Loucy (cell line): ENCODE measurements around the gene ZNRF1.
"Not testable (repeated sequence)": the region's sequence is repeated elsewhere in the genome, so short reads cannot be mapped to it uniquely, and the experiment has no call there.

ENCODE experiments used
- H2AFZ ChIP-seq: fragments of 200-600 bp; sonication (generic); 2 replicates; pipeline ENCODE4 v1.6.0; 2016; ENCODE audit warnings: antibody characterized with exemption, mild to moderate bottlenecking, low read length, moderate library complexity
- H3F3A ChIP-seq: fragments of 200-600 bp; 2 replicates; pipeline ENCODE4 v1.6.0; 2016; ENCODE audit warnings: antibody characterized with exemption, low read depth, mild to moderate bottlenecking
- H3K27me3 ChIP-seq: fragments of 200-600 bp; sonication (generic); 2 replicates; pipeline ENCODE4 v1.6.1; 2014; ENCODE audit warnings: low read length, mild to moderate bottlenecking; ENCODE audit not compliant: insufficient read depth, poor library complexity, severe bottlenecking
- H3K36me3 ChIP-seq: fragments of 200-600 bp; sonication (generic); 2 replicates; pipeline ENCODE4 v1.6.1; 2016; ENCODE audit warnings: low read length; ENCODE audit not compliant: insufficient read depth
- H3K4me1 ChIP-seq: fragments of 200-600 bp; sonication (generic); 2 replicates; pipeline ENCODE4 v1.5.1; 2014; ENCODE audit warnings: low read length, mild to moderate bottlenecking; ENCODE audit not compliant: insufficient read depth, poor library complexity, severe bottlenecking
- H3K4me2 ChIP-seq: fragments of 200-600 bp; sonication (generic); 2 replicates; pipeline ENCODE4 v1.6.0; 2014; ENCODE audit warnings: antibody characterized with exemption, low read length, low read depth, mild to moderate bottlenecking; ENCODE audit not compliant: poor library complexity, severe bottlenecking
- H3K4me3 ChIP-seq: fragments of 200-600 bp; sonication (generic); 2 replicates; pipeline ENCODE4 v1.5.1; 2014; ENCODE audit warnings: low read length, mild to moderate bottlenecking, mixed read lengths; ENCODE audit not compliant: poor library complexity, severe bottlenecking
- H3K79me2 ChIP-seq: fragments of 200-600 bp; sonication (generic); 2 replicates; pipeline ENCODE4 v1.6.1; 2014; ENCODE audit warnings: low read length; ENCODE audit not compliant: insufficient read depth
- H3K9ac ChIP-seq: fragments of 200-600 bp; sonication (generic); 2 replicates; pipeline ENCODE4 v1.6.0; 2014; ENCODE audit warnings: mild to moderate bottlenecking, low read depth, low read length, moderate library complexity; ENCODE audit not compliant: poor library complexity, severe bottlenecking
- H3K9me2 ChIP-seq: fragments of 200-600 bp; sonication (generic); replicated peaks from 2 replicates; pipeline ENCODE4 v1.6.1; 2016; ENCODE audit warnings: low read depth, low read length, mixed read lengths
- H3K9me3 ChIP-seq: fragments of 200-600 bp; sonication (generic); 2 replicates; pipeline ENCODE4 v1.6.1; 2014; ENCODE audit warnings: mild to moderate bottlenecking, antibody characterized with exemption, low read length, low read depth; ENCODE audit not compliant: insufficient read depth
- H4K20me1 ChIP-seq: fragments of 200-600 bp; sonication (generic); 2 replicates; pipeline ENCODE4 v1.6.0; 2014; ENCODE audit warnings: antibody characterized with exemption, low read length, mild to moderate bottlenecking; ENCODE audit not compliant: insufficient read depth, poor library complexity, severe bottlenecking
- EZH2phosphoT487 ChIP-seq: fragments of 200-600 bp; IDR thresholded peaks from 2 replicates; pipeline ENCODE4 v1.6.1; 2018; ENCODE audit warnings: antibody characterized with exemption, mild to moderate bottlenecking, moderate library complexity, borderline replicate concordance
- TF ChIP-seq, protein P1 (sequence below): fragments of 200-600 bp; sonication (generic); conservative IDR thresholded peaks from 2 replicates; pipeline ENCODE4 v1.5.1; 2014; ENCODE audit warnings: mild to moderate bottlenecking, antibody characterized with exemption, low read length

ZNRF1 gene

DNA sequence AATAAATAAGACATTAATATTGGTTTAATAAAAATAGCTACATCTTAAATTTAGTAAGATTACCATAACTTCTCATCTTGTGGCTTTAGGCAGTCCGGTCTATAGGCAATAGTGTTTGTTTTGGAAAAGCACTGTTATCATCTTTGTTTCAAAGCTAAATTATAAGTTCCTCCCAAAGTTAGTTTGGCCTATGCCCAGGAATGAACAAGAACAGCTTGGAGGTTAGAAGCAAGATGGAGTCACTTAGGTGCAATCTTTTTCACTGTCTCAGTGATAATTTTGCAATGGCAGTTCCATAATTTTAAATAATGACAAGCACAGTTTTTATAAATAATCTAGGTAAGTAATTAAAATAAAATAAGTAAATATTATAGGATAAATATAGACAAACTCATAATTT is 123.8 kb downstream of the ZNRF1 start:
- Histone ChIP-seq H3K79me2 (no peaks in the 10 kb centered on the region), H3K4me2 (no peak overlapping the region), H3K4me1 (no peaks in the 10 kb centered on the region), H3K9me3 (peaks cover 13% of the 10 kb centered on the region; the same call in 1 of the 2 replicates), H3K27me3 (no peaks in the 10 kb centered on the region), H4K20me1 (no peaks in the 10 kb centered on the region), H3F3A (no peaks in the 10 kb centered on the region), H3K9ac (no peak overlapping the region), H2AFZ (no peak overlapping the region), H3K9me2 (no peaks in the 10 kb centered on the region), H3K4me3 (no peak overlapping the region), H3K36me3 (no peaks in the 10 kb centered on the region)
- TF ChIP-seq, protein P1, sequence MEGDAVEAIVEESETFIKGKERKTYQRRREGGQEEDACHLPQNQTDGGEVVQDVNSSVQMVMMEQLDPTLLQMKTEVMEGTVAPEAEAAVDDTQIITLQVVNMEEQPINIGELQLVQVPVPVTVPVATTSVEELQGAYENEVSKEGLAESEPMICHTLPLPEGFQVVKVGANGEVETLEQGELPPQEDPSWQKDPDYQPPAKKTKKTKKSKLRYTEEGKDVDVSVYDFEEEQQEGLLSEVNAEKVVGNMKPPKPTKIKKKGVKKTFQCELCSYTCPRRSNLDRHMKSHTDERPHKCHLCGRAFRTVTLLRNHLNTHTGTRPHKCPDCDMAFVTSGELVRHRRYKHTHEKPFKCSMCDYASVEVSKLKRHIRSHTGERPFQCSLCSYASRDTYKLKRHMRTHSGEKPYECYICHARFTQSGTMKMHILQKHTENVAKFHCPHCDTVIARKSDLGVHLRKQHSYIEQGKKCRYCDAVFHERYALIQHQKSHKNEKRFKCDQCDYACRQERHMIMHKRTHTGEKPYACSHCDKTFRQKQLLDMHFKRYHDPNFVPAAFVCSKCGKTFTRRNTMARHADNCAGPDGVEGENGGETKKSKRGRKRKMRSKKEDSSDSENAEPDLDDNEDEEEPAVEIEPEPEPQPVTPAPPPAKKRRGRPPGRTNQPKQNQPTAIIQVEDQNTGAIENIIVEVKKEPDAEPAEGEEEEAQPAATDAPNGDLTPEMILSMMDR: no peak
- no peak for TF ChIP-seq EZH2phosphoT487

DNA sequence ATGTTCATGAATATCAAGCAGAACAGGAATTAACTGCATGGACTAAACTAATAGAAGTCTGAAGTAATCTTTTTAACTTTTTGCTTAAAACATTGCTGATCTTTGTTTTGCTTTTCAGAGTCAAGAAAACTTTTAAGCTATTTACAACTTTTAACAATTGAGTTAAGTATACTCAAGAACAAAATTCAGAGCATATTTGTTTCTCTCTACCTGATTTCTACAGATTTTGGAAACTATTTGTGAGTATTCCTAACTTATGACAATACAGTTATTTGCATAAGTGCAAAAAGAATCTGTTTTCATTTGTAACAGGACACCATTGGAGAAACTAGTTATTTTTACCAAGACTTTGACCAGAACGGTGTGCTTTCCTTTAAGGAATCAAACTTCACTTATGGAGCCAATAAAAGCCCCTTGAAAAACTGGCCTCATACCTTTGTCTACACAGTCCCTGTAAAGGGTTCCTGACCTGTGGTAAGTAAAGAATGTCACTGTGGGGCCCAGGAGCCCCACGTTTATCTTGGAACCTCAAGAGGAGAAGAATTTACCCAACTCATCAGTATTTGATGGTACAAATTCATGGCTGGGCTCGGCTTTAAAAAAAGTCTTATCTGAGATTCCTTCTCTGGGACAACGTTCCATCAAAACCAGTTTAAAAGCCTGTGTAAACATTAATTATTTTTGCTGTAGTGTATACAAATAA is 129.0 kb downstream of the ZNRF1 start:
- Histone ChIP-seq H3K27me3 (no peaks in the 10 kb centered on the region), H3K9me3 (peaks cover 11% of the 10 kb centered on the region; the same call in 1 of the 2 replicates), H3K79me2 (no peaks in the 10 kb centered on the region), H3K9ac (no peak overlapping the region), H3K4me3 (no peak overlapping the region), H2AFZ (no peak overlapping the region), H3K4me1 (peaks cover 13% of the 10 kb centered on the region), H3K9me2 (no peaks in the 10 kb centered on the region), H3K36me3 (no peaks in the 10 kb centered on the region), H3K4me2 (no peak overlapping the region), H4K20me1 (no peaks in the 10 kb centered on the region), H3F3A (no peaks in the 10 kb centered on the region)
- TF ChIP-seq, protein P1: no peak
- no peak for TF ChIP-seq EZH2phosphoT487

DNA sequence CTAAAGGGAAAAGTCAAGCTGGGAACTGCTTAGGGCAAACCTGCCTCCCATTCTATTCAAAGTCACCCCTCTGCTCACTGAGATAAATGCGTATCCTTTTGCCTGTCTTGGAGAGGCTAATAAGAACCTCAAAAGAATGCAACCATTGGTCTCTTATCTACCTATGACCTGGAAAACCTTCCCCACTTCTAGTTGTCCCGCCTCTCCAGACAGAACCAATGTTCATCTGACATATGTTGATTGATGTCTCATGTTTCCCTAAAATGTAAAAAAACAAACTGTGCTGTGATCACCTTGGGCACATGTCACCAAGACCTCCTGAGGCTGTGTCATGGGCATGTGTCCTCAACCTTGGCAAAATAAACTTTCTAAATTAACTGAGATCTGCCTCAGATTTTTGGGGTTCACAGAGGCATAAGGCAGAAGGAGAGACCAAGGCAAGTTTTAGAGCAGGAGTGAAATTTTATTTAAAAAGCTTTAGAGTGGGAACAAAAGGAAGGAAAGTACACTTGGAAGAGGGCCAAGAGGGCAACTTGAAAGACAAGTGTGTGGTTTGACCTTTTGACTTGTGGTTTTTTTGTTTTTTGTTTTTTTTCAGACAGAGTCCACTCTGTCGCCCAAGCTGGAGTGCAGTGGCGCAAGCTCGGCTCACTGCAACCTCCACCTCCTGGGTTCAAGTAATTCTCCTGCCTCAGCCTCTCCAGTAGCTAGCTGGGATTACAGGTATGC is 130.8 kb downstream of the ZNRF1 start:
- H3K4me1 ChIP-seq: peaks cover 13% of the 10 kb centered on the region
- H3K9ac ChIP-seq, H3K36me3 ChIP-seq, H3K4me2 ChIP-seq, H3K4me3 ChIP-seq, H3K9me2 ChIP-seq, H3K27me3 ChIP-seq, H2AFZ ChIP-seq, H3K79me2 ChIP-seq, H4K20me1 ChIP-seq, H3F3A ChIP-seq: not testable (repeated sequence)
- H3K9me3 ChIP-seq: peaks cover 11% of the 10 kb centered on the region; the same call in 1 of the 2 replicates
